ENCODE data around the gene PRR15L. TPM values are rescaled to one million over a fixed set of nuclear protein-coding genes. Genes with fewer than 3 reads are reported as not detected.
"Not testable (repeated sequence)": the region's sequence is repeated elsewhere in the genome, so short reads cannot be mapped to it uniquely, and the experiment has no call there.

PRR15L gene
- total RNA-seq, 2 experiments from 2014 or later: not detected

GRCh38 chr17:47990962-47991731 lies 33.5 kb upstream of the PRR15L start:
- POLR2A ChIA-PET: no interaction called here
- CTCF ChIA-PET: interaction anchor here (0.5 kb wide), 1 partner anchor 129 kb away, joined by 3 read pairs; no protein-coding TSS in a partner anchor

DNA sequence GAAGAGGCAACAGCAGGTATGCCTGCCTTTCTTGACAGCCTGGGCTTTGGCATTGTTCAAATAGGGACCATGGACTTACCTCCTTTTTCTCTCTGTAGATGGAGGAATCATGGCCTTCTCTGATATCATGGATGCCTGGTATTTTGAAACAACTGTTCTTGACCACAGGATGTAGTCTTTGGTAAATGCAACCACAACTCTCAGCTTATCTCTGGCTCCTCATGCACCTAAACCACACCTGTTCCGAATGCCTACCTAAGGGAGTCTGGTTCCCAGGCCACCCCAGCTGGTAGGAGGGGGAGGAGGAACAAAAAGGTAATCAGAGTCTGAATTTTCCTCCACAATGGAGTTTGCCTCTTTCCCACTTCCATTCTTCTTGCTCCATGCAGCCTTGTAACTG lies 32.0 kb upstream of the PRR15L start:
- POLR2A ChIA-PET: no interaction called here
- CTCF ChIA-PET: interaction anchor here (0.9 to 1.6 kb wide), 2 partner anchors 9 to 11 kb away, joined by 3 to 5 read pairs; no protein-coding TSS in a partner anchor

DNA sequence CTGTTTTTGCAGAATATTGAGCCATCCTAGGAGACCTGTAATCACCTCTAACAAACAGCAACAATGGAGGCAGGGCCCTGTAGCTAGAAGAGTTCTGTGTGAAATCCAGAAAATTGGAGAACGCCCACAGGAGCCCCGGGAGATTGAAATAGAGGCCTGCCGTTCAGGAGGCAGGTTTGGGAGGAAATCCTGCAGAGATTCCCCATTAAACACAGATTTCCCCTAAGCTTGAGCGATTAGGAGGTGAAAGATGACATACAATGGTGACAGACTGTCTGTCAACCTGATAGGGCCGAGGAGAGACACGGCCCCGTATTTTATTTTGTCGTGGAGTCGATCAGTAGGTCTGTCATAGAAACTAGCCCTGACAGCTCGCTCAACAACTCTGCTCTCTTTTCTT lies 31.5 kb upstream of the PRR15L start:
- ChIA-PET CTCF (interaction anchor here (0.9 to 1.6 kb wide), 2 partner anchors 9 to 11 kb away, joined by 3 to 5 read pairs; no protein-coding TSS in a partner anchor), POLR2A (no interaction called here)

DNA sequence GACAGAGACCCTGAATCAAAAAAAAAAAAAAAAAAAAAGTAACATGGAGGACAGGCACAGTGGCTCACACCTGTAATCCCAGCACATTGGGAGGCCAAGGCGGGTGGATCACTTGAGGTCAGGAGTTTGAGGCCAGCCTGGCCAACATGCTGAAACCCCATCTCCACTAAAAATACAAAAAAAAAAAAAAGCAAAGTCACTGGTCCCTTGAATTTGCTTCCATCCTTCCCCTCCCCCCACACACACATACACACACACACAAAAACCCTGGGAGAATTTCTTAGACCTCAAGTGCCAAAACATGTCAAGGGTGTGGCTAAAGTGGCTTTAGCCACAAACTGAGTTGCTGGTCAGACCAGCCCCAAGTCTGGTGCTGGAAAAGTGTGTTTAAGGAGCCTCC lies 30.8 kb upstream of the PRR15L start:
- CTCF ChIA-PET: interaction anchor here (0.7 kb wide), 1 partner anchor 13 kb away, joined by 5 read pairs; no protein-coding TSS in a partner anchor
- POLR2A ChIA-PET: not testable (repeated sequence)

GRCh38 chr17:47987240-47987835 lies 29.7 kb upstream of the PRR15L start:
- ChIA-PET POLR2A (no interaction called here), CTCF (no interaction called here)

DNA sequence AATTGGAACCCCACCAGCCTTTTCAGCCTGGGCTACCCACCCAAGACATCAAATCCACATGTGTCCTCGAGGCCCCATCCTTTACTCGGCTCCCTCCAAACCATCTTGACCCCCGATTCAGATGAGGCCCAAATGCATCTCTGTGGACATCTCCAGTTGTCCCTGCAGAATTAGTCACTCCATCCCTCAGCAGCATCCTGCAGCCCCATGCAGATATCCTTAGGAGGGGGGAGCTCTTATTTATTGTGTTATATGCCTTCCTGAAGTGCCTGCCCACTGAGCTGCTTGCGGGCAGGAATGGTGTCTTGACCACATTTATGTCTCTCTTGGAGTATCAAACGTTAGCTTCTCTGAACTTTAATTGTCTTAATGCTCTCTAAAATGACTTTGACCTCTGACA lies 28.8 kb upstream of the PRR15L start:
- POLR2A ChIA-PET: no interaction called here

DNA sequence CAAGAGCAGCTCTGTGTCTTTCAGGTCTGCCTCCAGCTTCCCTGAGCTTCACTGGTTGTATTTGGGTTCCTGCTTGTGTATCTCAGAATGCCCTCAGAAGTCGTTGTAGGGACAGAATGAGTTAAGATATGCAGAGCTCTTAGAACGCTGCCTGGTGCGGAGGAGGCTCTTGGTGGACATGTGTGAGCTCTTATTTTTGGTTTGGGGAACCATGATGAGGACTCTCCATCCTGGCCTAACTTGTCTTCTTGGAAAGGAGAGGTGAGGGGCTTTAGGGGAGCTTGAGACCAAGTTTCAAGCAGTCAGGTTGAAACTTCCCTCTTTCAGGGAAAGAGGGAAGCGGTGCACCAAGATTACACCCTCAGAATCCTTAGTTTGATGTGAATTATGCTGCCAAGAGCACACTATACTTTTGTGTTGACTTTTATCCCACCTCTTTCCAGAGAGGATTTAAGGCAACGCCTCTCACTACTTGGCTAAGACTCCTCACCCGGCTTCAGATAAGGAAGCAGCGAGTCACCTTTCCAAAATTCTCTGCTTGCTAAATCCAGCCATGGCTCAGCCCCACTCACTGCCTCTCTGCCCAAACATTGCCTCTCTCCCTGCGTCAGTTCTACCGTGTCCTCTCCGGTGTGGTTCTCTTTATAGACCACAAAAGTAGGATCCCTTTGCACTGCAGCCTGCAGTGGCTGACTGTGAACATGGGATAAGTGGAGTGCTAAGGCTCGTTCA lies 26.0 kb upstream of the PRR15L start:
- CTCF ChIA-PET: no interaction called here

More for the DNA sequence above, 28.8 kb upstream of the PRR15L start:
- CTCF ChIA-PET: no interaction called here

GRCh38 chr17:47982645-47983390 lies 25.1 kb upstream of the PRR15L start:
- POLR2A ChIA-PET: no interaction called here
- CTCF ChIA-PET: no interaction called here

More for the DNA sequence above, 26.0 kb upstream of the PRR15L start:
- POLR2A ChIA-PET: no interaction called here

DNA sequence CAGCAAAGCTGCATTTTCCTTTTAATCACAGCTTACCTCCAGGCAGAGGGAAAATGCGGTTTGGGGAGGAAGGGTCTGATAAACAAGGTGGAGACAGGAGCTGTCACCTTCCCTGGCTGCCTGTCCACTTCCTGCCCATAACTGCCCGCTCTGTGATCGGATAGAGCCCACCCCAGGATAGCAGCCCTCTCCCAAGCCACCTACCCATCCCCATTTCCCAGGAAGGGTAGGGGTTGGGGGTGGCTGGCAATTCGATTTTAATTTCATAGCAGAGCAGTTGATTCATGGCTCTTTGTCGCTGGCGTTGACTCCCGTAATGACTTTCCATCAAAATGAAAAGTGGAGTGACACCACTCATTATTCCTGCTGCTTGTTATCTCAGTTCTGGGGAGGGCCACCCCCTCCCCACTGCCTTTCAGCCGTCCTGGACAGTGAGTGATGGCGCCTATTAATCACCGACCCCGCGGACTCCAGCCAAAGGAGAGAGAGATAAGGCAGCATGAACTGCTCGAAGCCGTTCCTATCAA lies 24.5 kb upstream of the PRR15L start:
- POLR2A ChIA-PET: no interaction called here

GRCh38 chr17:47981462-47981861 lies 23.8 kb upstream of the PRR15L start:
- ChIA-PET POLR2A (no interaction called here), CTCF (interaction anchor here (0.8 to 1.6 kb wide), 2 partner anchors 8 to 134 kb away, joined by 3 read pairs; no protein-coding TSS in a partner anchor)

More for the DNA sequence above, 24.5 kb upstream of the PRR15L start:
- CTCF ChIA-PET: no interaction called here

DNA sequence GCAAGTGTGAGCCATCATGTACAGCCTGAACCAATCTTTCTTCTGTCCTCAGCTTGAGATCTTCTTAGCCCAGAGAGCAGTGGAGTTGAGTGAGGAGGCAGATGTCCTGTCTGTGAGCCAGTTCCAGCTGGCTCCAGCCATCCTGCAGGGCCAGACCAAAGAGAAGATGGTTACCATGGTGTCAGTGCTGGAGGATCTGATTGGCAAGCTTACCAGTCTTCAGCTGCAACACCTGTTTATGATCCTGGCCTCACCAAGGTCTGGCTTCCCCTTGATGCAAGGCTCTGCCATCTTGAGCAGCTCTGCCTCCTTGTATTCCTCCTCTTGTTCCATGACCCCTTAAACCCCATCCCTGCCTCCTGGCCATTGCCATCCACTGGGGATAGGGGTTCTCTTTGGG lies 22.9 kb upstream of the PRR15L start:
- ChIA-PET CTCF (interaction anchor here (1.6 kb wide), 1 partner anchor 9 kb away, joined by 3 read pairs; no protein-coding TSS in a partner anchor), POLR2A (no interaction called here)

DNA sequence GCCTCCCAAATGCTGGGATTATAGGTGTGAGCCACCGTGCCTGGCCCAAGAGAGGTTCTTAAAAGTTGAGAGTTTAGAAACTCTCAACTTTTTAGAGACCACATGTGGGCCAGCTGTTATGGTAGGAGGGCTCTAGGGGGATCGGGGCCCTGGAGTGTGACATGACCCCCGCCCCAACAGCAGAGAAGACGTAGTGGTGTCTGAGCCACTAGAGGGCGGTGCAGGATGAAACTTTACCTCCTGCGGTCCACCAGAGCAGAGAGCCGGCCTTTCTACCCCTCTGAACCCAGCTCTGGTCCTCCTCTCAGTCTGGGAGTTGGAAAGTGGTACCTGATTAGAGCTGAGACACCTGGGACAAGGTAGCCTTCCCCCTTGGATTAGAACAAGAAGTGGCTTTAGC lies 20.6 kb upstream of the PRR15L start:
- CTCF ChIA-PET: interaction anchor here (0.6 to 2.3 kb wide), 15 partner anchors 11 to 467 kb away, joined by 3 to 12 read pairs (median 3); partner anchors contain the start of gene NFE2L1
- POLR2A ChIA-PET: no interaction called here

DNA sequence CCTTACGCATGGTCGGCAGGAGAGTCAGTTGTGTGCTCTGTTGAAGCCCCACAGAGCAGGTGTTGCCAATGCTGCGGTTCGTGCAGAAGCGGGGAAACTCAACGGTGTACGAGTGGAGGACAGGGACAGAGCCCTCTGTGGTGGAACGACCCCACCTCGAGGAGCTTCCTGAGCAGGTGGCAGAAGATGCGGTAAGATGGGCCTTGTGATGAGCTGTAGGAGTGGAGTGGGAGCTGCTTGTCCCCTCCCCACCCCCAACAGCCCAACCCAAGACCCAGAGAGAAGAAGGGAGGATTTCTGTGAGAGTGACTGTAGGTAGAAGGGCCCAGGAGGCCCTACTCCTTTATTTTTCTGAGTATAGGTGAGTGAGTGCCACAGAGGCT lies 18.1 kb upstream of the PRR15L start:
- CTCF ChIA-PET: interaction anchor here (1.1 to 1.4 kb wide), 3 partner anchors 36 to 134 kb away, joined by 3 read pairs; no protein-coding TSS in a partner anchor
- POLR2A ChIA-PET: no interaction called here

DNA sequence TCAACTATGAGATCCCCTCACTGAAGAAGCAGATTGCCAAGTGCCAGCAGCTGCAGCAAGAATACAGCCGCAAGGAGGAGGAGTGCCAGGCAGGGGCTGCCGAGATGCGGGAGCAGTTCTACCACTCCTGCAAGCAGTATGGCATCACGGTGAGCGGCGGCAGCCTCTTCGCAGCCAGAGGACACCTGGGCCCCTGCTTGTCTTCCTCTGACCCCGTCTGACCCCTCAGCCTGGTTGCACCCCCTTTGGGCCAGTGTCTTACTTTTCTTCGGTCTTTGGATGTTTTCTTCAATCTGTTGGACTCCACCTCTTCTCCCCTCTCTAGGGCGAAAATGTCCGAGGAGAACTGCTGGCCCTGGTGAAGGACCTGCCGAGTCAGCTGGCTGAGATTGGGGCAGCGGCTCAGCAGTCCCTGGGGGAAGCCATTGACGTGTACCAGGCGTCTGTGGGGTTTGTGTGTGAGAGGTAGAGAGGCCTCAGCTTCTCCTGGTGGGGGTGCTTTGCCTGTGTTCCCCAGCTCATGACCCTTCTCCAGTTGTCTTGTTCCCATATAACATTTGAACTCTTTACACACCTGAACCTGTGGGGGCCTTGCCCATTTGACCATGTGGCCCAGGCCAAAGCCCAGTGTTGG lies 17.6 kb upstream of the PRR15L start:
- ChIA-PET CTCF (interaction anchor here (1.3 kb wide), 1 partner anchor 37 kb away, joined by 3 read pairs; no protein-coding TSS in a partner anchor), POLR2A (interaction anchor here (1.2 kb wide), 1 partner anchor 131 kb away, joined by 3 read pairs; no protein-coding TSS in a partner anchor)

DNA sequence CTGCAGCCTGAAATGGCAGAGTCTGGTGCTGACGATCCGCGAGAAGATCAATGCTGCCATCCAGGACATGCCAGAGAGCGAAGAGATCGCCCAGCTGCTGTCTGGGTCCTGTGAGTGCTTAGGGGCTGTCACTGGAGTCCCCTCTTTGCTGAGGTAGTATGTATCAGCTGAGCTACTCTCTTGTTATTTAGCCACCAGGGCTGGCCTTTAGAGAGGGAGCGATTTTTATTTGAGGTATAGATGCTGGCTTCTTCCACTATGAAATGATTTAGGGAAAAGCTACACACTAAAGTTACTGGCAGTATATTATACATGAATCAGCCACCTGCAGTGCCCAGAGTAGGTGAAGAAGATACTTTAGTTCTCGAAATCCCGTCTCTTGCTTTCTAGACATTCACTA lies 15.9 kb upstream of the PRR15L start:
- POLR2A ChIA-PET: no interaction called here
- CTCF ChIA-PET: interaction anchor here (0.6 to 3.6 kb wide), 2 partner anchors 30 to 62 kb away, joined by 3 to 26 read pairs; partner anchors contain the start of gene PNPO

- ChIA-PET CTCF (interaction anchor here (0.6 to 6.8 kb wide), 18 partner anchors 10 to 742 kb away, joined by 3 to 104 read pairs (median 4); partner anchors contain the start of genes NFE2L1, PNPO, PRR15L and SCRN2), POLR2A (interaction anchor here (0.9 to 1.4 kb wide), 6 partner anchors 21 to 136 kb away, joined by 3 to 9 read pairs (median 4); partner anchors contain the start of genes SNX11 and SP2)
Observed at GRCh38 chr17:47970725-47971499, 13.2 kb upstream of the PRR15L start, which contains the start of gene CDK5RAP3. TSS of gene CDK5RAP3 (plus strand) at chr17:47971113. CDS start at chr17:47971147, 34 bp downstream.
